Measurements from ENCODE around the gene LRRC7. TPM values are rescaled to one million over a fixed set of nuclear protein-coding genes. Genes with fewer than 3 reads are reported as not detected.
"Not testable (repeated sequence)": the region's sequence is repeated elsewhere in the genome, so short reads cannot be mapped to it uniquely, and the experiment has no call there.

Gene LRRC7
- total RNA-seq, 1 donor from 2014 or later = 19.3 TPM

DNA sequence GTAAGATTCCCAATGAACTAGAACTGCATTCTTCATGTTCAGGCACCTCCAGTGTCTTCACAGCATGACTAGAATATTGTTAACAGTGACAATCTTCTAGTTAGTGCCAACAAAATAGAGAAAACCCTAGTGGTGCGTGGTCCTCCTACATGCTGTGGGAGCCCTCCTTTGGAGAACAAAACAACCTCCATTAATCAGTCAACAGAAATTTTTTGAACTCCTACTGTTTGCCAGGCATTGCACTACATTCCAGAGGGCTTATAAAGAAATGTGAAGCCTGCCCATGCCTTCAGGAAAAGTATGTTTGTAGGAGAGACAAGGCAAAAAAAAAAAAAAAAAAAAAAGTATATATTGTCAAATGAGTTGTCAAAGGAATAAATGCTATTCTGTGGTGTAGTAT, 385.0 kb downstream of the LRRC7 start:
- peak; percentile 5 for DNase-seq (ENCODE audit: low spot score)

DNA sequence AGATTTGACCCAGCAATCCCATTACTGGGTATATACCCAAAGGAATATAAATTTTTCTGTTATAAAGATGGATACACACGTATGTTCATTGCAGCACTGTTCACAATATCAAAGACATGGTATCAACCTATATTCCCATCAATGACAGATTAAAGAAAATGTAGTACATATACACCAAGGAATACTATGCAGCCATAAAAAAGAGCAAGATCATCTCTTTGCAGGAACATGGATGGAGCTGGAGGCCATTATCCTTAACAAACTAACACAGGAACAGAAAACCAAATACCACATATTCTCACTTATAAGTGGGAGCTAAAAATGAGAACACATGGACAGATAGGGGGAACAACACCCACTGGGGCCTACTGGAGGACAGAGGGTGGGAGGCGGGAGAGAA, 394.7 kb downstream of the LRRC7 start:
- not testable (repeated sequence) for DNase-seq (ENCODE audit: low spot score)

DNA sequence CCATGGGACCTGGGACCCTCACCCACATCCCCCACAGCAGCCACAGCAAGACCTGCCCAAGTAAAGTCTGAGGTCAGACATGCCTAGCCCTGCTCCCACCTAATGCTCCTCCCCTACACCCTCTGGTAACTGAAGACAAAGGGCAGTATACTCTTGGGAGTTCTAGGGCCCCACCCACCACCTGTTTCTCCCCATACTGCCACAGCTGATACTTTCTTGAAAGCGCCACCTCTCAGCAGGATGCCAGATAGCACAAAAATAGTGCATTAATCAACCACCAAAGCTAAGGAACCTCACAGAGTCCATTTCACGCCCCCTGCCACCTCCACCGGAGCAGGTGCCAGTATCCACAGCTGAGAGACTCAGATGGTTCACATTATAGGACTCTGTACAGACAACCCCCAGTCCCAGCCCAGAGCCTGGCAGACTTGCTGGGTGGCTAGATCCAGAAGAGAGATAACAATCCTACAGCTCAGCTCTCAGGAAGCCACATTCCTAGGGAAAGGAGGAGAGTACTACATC, 399.6 kb downstream of the LRRC7 start:
- no peak for DNase-seq (ENCODE audit: low spot score)

DNA sequence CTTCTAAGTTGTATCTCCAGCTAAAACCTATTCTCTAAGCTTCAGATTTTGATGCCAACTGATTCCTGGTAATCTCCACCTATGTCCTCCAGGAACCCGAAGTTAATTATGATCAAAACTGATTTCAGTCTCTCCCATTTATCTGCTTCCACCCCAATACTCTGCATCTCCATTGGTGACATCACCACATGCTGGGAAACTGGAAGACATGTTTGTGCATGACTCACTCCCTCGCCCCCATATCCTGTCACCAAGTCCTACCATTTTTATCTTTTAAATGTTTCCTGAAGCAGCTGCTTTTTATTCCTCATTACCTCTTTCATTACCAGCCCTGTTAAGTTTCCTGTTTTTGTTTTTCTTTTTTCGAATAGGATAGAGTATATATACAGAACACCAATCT, 409.2 kb downstream of the LRRC7 start:
- DNase-seq (ENCODE audit: low spot score) = no peak

DNA sequence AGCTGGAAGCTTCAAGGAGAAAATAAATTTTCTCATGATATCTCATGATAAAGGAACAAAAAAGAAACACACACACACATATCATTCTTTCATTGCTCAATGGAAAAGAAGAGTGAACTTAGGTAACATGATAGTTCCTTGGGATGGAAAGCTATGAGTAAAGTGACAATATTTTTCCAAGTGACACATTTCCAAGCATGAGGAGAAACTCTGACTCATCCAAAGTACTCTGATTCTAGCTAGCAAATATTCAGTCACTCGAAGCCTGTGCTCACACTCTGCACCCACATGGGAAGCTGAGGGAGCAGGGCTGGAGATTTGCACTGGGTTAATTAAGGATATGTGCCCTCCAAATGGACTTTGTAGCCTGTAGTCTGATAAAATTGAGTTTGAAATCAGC, 415.3 kb downstream of the LRRC7 start:
- DNase-seq (ENCODE audit: low spot score) = no peak

DNA sequence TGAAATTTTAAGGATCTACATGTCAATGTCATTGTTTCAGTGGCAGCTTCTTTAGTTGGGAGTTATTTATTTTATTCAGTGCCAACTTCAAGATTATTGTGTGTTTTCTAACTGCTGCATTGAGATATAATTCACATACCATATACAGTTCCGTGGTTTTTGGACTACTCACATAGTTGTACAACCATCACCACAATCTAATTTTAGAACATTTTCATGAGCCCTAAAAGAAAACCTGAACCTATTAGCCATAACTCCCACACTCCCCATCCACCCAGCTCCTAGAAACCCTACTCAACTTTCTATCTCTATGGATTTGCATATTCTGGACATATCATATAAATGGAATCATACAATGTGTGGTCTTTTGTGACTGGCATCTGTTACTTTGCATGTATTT, 417.7 kb downstream of the LRRC7 start:
- DNase-seq (ENCODE audit: low spot score) = no peak

DNA sequence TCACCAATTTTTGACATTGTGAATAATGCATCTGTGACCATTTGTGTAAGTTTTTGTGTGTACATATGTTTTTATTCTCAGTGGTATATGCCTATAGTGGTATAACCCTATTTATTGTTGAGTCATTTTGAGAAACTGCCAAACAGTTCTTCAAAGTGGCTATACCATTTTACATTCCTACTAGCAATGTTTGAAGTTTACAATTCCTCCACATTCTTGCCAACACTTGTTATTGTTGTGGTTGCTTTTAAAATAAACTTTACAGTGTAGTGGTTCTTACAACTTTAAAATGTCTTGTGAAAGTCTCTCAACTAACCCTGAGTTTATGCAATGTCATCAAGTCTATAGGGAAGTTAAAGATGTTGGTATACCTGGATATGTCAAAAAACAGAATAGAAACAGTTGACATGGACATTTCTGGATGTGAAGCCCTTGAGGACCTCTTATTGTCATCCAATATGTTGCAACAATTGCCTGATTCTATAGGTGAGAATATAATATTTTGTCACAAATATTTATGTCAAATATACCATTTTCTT, 418.2 kb downstream of the LRRC7 start:
- no peak for DNase-seq (ENCODE audit: low spot score)

DNA sequence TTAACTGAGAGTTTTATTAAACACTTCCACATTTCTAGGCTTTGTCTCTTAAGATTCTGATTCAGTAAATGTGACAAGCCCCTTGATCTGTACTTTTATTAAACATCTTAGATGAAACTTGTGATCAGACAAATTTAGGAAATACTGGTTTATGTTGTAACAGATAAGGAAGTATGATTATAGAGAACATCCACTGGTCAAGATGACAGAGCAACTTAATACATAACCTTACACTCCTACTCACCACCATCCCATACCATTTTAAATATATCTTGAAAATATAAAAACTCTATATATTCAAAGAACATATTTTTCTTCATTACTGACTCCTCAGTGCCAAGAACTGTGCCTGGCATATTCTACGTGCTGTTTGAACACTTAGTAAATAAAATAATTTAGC, 420.2 kb downstream of the LRRC7 start:
- no peak for DNase-seq (ENCODE audit: low spot score)

DNA sequence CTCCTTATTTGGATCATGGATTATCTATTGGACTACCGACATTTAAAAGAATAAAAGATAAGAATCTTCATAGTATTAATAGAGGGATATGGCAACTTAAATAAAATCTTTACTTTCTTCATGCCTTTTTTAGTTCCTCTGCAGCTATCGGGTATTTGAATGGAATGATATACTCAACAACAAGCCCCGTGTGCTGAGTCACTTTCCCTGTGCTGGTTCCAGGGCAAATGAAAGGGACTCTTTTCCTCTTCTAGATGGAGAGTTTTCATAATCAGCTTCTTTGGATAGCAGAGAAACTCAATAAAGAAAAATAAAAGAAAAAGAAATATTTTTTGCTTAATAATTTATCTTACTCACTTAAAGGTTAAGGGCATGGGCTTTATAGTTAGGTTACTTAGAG, 423.9 kb downstream of the LRRC7 start:
- DNase-seq (ENCODE audit: low spot score) = no peak

DNA sequence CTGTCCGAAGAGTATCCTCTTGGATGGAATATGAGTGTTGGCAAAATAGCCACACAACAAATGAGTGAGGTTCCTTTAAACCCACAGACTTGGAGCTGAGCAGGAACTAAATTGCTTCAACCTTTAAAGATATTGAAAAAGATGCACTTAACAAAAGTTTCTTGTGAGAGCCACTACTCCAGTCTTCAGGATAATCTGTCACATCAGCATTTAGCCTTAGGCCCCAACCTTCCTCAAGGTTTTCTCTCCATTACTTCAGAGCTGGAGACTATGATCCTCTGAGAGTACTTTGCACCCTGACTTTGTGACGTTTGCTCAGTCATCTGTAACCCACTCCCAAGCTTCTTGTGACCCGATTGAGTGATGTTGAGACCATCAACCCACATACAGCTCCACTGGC, 424.9 kb downstream of the LRRC7 start:
- no peak for DNase-seq (ENCODE audit: low spot score)

DNA sequence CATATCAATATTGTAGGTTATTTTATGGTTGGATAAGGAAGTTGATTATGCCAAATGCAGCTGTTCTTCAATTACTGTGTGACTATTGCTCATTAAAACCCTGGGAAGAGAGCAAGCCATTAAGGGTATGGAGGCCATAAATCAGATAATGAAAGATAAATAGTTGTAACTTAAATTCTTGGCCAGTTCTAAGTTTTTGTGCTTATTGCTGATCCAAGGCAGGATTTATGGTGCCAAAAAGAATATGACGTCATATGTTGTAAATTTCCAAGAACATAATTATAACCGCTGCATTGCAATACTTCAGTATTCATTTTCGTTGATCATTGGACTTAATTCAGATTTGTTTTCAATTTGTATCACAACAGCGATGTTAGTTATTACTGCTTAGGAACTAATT, 426.1 kb downstream of the LRRC7 start:
- DNase-seq (ENCODE audit: low spot score) = no peak

DNA sequence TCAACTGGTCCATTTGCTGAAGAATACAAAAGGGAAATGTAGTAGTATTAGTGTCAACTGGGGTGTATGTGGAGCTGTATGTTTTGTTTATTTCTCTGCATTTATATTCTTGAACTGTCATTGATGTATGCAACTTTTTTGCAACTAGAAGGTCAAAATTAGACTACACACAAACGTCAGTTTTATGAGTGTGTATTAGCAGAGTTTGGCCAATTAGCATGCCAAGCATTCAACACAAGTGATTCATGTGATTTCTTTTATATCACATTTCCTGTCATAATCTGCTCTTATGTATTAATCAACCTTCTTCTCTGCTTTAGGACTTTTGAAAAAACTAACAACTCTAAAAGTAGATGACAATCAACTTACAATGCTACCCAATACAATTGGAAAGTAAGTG, 426.5 kb downstream of the LRRC7 start:
- no peak for DNase-seq (ENCODE audit: low spot score)

DNA sequence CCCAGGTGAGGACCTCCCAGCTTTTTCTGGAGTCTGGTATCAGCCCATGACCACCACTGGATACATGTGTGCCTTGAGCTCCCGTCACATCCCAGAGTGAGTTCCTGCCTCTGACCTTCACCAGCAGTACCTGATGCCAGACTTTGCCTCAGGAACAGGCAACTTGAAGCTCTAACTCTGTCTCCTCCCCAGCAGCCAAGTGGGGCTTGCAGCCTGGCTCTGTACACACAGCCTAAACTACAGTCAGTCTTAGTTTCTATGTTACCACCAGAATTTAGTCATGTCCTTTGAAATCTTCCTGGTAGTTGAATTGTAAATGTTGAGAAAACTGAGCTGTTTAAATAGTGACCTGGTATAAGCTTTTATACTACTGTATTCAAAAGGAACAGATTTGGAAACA, 431.1 kb downstream of the LRRC7 start:
- no peak for DNase-seq (ENCODE audit: low spot score)

DNA sequence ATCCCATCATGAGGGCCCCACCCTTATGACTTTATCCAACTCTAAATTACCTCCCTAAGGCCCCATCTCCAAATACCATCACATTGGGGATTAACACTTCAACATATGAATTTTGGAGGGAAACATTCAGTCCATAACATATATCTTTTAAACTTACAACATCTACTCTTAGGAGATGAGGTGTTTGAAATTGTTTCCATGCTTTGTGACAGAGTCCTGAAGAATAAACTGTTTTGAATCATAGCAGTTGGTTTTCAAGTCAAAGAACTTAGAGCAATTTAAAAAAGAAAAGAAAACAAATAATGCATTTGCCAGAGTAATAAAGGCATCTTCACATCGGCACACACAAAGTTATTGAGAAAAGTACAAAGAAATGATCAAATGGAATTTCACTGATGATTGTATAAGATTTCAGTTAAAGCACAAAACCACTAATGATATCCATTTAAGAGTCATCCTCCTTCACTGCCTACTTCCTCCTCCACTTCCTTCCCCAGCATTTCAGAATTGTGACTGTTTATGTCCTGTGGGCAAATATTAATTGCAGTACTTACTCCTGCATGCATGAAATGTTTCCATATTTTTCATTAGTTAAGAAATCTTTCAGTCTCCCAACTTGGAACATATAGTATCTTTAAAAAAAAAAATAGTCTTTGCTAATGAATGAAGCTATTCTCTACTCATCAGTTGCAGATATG, 435.6 kb downstream of the LRRC7 start:
- no peak for DNase-seq (ENCODE audit: low spot score)

DNA sequence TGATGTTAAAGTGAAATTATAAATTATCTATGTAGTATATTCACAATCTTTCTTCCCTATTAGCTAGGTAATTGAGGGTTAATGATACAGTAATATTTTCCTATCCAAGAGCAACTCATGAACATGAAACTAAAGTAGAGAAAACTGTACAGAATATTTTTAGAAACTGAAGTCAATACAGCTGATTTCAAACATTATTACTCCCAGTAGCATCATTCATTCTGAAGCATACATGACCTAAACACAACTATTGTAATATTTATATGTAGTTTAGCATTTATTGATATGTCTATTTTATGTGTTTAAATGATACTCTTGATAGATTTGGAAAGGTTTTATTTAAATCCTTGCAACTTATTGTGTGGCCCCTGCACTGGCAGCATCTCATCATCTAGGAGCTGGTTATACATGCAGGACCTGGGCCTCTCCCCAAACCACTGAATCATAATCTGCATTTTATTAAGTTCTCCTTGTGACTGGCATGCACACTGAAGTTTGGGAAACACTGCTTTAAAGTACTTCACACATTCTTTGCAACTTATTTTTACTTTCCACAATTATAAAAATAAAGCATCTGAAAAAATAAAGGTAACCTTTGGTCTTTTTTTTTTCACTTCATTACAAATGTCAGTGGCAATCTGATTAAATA, 437.8 kb downstream of the LRRC7 start:
- no peak for DNase-seq (ENCODE audit: low spot score)

DNA sequence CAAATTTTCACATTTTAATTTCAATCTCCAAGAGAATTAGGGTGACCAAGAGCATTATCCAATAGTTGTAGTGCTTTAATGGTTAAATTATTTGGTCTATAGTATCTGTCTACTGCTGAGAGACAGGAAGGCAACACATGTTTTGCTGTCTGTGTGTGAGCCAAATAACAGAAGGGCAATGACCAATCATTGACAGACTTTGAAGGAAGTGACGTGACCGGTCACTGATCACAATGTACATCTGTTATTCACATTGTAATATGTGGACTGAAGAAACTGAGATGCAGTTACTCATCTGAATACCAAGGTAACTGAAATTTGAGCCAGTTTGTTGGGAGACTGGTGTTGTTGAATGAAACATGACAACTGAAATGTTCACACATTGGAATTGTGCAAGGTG, 440.9 kb downstream of the LRRC7 start:
- DNase-seq (ENCODE audit: low spot score) = no peak

DNA sequence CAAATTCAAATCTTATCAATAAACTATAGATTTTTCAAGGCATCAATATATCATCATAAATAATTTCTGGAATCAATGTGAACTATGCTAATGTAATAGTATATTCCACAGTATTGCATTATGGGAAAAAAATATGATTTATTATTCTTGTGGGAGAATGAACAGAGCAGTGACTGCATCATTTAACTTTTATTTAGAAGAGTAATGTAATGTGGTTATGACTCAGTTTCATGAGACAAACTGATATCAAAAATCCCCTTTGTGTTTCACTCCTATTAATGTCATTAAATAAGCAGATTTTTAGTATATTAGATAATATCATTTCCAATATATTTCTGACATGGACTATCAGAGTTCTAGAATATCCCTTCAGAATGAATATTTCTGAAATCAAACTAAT, 450.0 kb downstream of the LRRC7 start:
- DNase-seq (ENCODE audit: low spot score) = no peak

DNA sequence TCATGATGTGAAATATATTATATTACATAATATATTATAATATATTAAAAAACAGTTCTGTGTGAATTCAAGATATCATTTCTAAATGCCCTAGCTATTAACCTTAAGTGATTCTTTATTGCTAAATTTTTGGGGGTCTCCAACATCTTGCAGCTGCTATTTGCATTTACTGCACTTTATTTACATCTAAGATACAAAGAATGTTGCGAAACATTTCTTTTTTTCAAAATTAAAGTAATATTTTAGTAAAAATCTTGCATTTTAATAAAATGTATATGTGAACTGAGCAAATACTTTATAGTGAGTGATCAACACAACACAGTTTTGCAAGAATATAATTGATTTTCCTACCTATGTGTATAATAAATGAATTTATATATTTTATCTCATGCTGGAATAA, 456.6 kb downstream of the LRRC7 start:
- DNase-seq (ENCODE audit: low spot score) = no peak

DNA sequence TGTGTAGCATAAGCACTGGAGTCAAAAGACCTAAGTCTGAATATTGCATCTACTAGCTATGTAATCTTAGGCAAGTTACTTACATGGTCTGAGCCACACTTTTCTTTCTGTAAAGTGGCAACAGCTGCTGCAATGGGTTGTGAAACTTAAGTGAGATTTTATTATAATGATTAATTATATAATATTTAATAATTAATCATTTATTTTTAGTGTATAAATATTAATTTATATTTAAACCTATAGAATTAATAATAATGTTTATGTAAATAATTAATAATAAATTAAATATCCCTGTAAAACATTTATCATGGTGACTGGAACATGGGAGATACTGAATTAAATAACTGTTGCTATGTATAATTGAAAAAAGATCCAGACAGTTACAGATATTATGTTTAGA, 457.3 kb downstream of the LRRC7 start:
- no peak for DNase-seq (ENCODE audit: low spot score)

DNA sequence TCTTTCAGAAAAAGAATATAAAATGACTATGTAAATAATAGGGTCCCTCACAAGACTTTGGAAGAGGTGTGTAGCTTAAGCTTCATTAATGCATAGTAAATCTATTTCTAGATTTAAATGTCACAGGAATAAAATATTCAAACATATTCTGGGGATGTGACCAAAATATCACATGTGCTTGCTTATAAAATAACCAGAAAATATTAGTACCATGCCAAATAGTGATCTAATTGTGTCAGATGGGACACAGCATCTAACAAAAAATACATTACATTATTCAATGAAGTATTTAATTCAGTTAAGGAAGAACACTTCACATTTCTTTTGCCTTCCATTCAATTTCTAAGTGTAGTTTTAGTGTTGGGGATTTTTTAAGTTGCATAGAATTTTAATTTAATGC, 458.1 kb downstream of the LRRC7 start:
- DNase-seq (ENCODE audit: low spot score) = no peak

DNA sequence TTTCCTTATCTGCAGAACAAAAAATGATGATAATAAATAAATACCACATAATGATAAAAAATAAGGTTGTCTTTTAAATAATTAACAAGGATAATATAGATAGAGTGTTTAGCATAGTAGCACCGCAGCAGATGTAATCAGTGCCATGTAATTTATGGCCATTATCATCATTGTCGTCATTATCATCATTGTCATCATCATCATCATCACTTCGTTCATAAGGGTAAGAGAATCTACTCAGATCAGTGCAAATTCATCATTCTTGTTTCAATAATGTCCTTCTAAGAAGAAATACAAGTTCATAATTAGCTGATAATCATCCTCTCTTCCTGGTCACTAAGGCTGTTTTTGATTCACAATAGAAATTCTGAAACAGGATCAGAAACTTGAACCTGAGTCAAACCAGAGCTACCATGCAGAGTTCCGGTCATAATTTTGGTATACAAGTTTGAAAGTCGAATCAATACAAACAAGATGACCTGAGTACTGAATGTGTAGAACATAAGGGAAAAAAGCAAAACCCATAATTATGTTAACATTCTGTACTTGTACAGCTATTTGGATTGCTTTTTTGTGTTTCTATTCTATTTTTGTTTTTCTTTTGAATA, 465.6 kb downstream of the LRRC7 start:
- DNase-seq (ENCODE audit: low spot score) = no peak

DNA sequence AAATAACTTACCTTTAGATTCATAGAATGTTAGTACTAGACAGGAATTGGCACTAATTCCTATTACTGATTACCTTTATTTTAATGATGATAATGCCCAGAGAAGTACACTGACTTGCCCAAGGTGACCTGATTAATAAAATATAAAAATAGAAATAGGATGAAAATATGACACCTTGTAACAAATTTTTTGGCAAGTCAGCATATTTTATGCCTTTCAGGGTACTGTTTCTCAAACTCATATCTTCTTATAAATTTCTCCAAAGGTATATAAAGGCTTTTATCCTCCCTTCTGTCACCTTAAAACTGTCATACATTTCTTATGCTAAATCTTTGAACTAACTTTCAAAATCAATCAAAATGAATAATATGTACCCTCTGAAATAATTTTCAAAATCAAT, 466.2 kb downstream of the LRRC7 start:
- DNase-seq (ENCODE audit: low spot score) = no peak

DNA sequence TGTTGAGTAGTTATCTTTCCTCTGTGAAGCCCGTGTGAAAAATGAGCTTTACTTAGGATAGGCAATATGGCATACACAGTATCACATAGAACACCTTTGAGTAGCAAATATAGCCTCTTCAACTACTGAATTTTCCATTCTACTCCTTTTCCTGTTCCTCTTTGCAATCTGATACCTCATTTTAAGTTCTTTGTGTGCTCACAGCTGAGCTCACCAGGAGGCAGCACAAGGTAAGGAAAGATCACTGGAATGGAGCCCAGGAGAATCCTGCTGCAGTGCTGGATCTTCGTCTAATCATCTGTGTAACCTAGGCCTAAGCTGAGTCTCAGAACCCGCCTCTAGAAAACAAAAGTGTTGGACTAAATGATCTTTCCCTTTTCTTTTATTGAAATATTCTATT, 466.7 kb downstream of the LRRC7 start:
- peak; percentile 66 for DNase-seq (ENCODE audit: low spot score)

Measured in umbilical cord (tissue), 2 donors.